ENCODE data around the gene MTMR12. TPM values are rescaled to one million over a fixed set of nuclear protein-coding genes. Genes with fewer than 3 reads are reported as not detected.

Gene MTMR12
- total and polyA plus RNA-seq, 2 experiments from 2014 or later = 18.3 to 51.6 TPM

GRCh38 chr5:32264957-32265572 is 47.7 kb downstream of the MTMR12 start:
- DNase-seq (ENCODE audit: low spot score) = no peak

More at GRCh38 chr5:32264957-32265572, 47.7 kb downstream of the MTMR12 start:
- Mint-ChIP-seq H3K4me1 (peaks cover 6% of the 10 kb centered on the region), H3K4me3 (no peak overlapping the region; the same call in 2 of the 3 replicates), H3K36me3 (ENCODE audit: low read depth) (peaks cover 85% of the 10 kb centered on the region), H3K27ac (no peak overlapping the region), H3K27me3 (ENCODE audit: insufficient read depth, low read depth, poor library complexity) (peaks cover 3% of the 10 kb centered on the region), H3K9me3 (no peaks in the 10 kb centered on the region)
- no peaks in the 10 kb centered on the region for H3K4me1 ChIP-seq (ENCODE audit: insufficient read depth)
- ATAC-seq = no peak
- TF ChIP-seq ZNF331 (CRISPR knock-in tag; IDR thresholded peaks at IDR 0.05; ENCODE audit: low read depth) = no peak
- TF ChIP-seq NANOG (IDR thresholded peaks at IDR 0.05; ENCODE audit: borderline replicate concordance) = no peak
- TF ChIP-seq CTCF (conservative IDR thresholded peaks at IDR 0.05; ENCODE audit: low read depth in 2 of 2) = no peak
- TF ChIP-seq STAT1 (IDR thresholded peaks at IDR 0.05; ENCODE audit: unreplicated experiment) = no peak
- no peak for TF ChIP-seq ETS1 (IDR thresholded peaks at IDR 0.05)
- TF ChIP-seq ZNF114 (CRISPR knock-in tag; IDR thresholded peaks at IDR 0.05) = no peak
- no peak for TF ChIP-seq EZH2phosphoT487 (IDR thresholded peaks at IDR 0.05; ENCODE audit: unreplicated experiment)
- no peak for TF ChIP-seq REST (IDR thresholded peaks at IDR 0.05; ENCODE audit: unreplicated experiment)
- TF ChIP-seq JUNB (IDR thresholded peaks at IDR 0.05; ENCODE audit: unreplicated experiment) = no peak
- TF ChIP-seq EZH2 (IDR thresholded peaks at IDR 0.05; ENCODE audit: low read depth, unreplicated experiment) = no peak
- TF ChIP-seq CREB1 (CRISPR knock-in tag; IDR thresholded peaks at IDR 0.05; ENCODE audit: low read depth) = no peak
- no peak for TF ChIP-seq POLR2AphosphoS5 (IDR thresholded peaks at IDR 0.05; ENCODE audit: low read depth)
- TF ChIP-seq ZNF462 (CRISPR knock-in tag; IDR thresholded peaks at IDR 0.05) = no peak
- no peak overlapping the region for H3K4me2 ChIP-seq
- peaks cover 43% of the 10 kb centered on the region for H3K36me3 ChIP-seq (ENCODE audit: insufficient read depth)
- H3K9me2 ChIP-seq (ENCODE audit: insufficient read depth) = no peaks in the 10 kb centered on the region
- H3K27me3 ChIP-seq (ENCODE audit: insufficient read depth) = no peaks in the 10 kb centered on the region
- 0 out of 2 replicates have a peak, but pooled peaks cover 3% of the 10 kb centered on the region for H4K20me1 ChIP-seq (replicated peaks; ENCODE audit: insufficient read depth)
- H3K4me3 ChIP-seq = no peak overlapping the region
- H2AFZ ChIP-seq = no peak overlapping the region
- H3K27ac ChIP-seq (ENCODE audit: low read depth) = no peak overlapping the region
- no peaks in the 10 kb centered on the region for H3K79me2 ChIP-seq (replicated peaks; ENCODE audit: insufficient read depth)
- peaks cover 5% of the 10 kb centered on the region; the same call in 1 of the 2 replicates for H3F3A ChIP-seq (replicated peaks; ENCODE audit: low read depth)

Measured in GM23338 (cell line).